HUES48 (cell line): ENCODE data around the gene EMD.

Source experiments
- H3K27ac ChIP-seq: one replicate; pipeline ENCODE4 v1.7.0; 2013; ENCODE audit warnings: low read depth, low read length, inconsistent platforms
- H3K27me3 ChIP-seq: 2 replicates; pipeline ENCODE4 v1.6.1; 2013; ENCODE audit warnings: mild to moderate bottlenecking, low read length; ENCODE audit not compliant: control insufficient read depth, insufficient read depth
- H3K36me3 ChIP-seq: 2 replicates; pipeline ENCODE4 v1.6.1; 2013; ENCODE audit warnings: low read length; ENCODE audit not compliant: control insufficient read depth, insufficient read depth
- H3K4me1 ChIP-seq: 2 replicates; pipeline ENCODE4 v1.6.1; 2013; ENCODE audit warnings: mild to moderate bottlenecking, low read length; ENCODE audit not compliant: control insufficient read depth, insufficient read depth
- H3K4me3 ChIP-seq: 2 replicates; pipeline ENCODE4 v1.5.1; 2013; ENCODE audit warnings: mild to moderate bottlenecking, low read depth, low read length
- H3K9ac ChIP-seq: 2 replicates; pipeline ENCODE4 v1.6.1; 2013; ENCODE audit warnings: mild to moderate bottlenecking, low read depth, low read length, moderate library complexity
- H3K9me3 ChIP-seq: 2 replicates; pipeline ENCODE4 v1.6.1; 2013; ENCODE audit warnings: low read length; ENCODE audit not compliant: control insufficient read depth, insufficient read depth

The EMD gene

GRCh38 chrX:154408659-154409221 lies 29.6 kb downstream of the EMD start:
- no peaks in the 10 kb centered on the region for H3K27me3 ChIP-seq
- H3K4me1 ChIP-seq: no peaks in the 10 kb centered on the region
- peak overlapping the region; percentile 42; the same call in 1 of the 2 replicates for H3K4me3 ChIP-seq
- H3K9ac ChIP-seq: no peak overlapping the region
- H3K27ac ChIP-seq: peak overlapping the region; percentile 69
- H3K36me3 ChIP-seq: peaks cover 4% of the 10 kb centered on the region; the same call in 1 of the 2 replicates
- peaks cover 32% of the 10 kb centered on the region for H3K9me3 ChIP-seq

- H3K27me3 ChIP-seq: no peaks in the 10 kb centered on the region
- H3K9ac ChIP-seq: no peak within 1 kb of the TSS
- H3K36me3 ChIP-seq: peaks cover 8% of the 10 kb centered on the region; the same call in 1 of the 2 replicates
- peak within 1 kb of the TSS; percentile 46; the same call in 1 of the 2 replicates for H3K4me3 ChIP-seq
- H3K27ac ChIP-seq: peak within 1 kb of the TSS; percentile 75
- H3K9me3 ChIP-seq: peaks cover 32% of the 10 kb centered on the region
- no peaks in the 10 kb centered on the region for H3K4me1 ChIP-seq
Observed at GRCh38 chrX:154409222-154409871, 30.3 kb downstream of the EMD start, which contains the start of gene DNASE1L1. DNASE1L1 (minus strand) TSS chrX:154409254; CDS start chrX:154405568, 3,686 bp downstream.

GRCh38 chrX:154411981-154412340 lies 32.9 kb downstream of the EMD start:
- peaks cover 8% of the 10 kb centered on the region; the same call in 1 of the 2 replicates for H3K36me3 ChIP-seq
- no peaks in the 10 kb centered on the region for H3K4me1 ChIP-seq
- H3K9ac ChIP-seq: peak overlapping the region; percentile 46; the same call in 1 of the 2 replicates
- peak overlapping the region; percentile 78 for H3K27ac ChIP-seq
- no peaks in the 10 kb centered on the region for H3K27me3 ChIP-seq
- peaks cover 30% of the 10 kb centered on the region for H3K9me3 ChIP-seq
- H3K4me3 ChIP-seq: peak overlapping the region; percentile 72

- Histone ChIP-seq H3K36me3 (peaks cover 8% of the 10 kb centered on the region; the same call in 1 of the 2 replicates), H3K9ac (no peak overlapping the region), H3K4me3 (peak overlapping the region; percentile 72), H3K9me3 (peaks cover 30% of the 10 kb centered on the region), H3K27ac (no peak overlapping the region), H3K4me1 (no peaks in the 10 kb centered on the region), H3K27me3 (no peaks in the 10 kb centered on the region)
Observed at GRCh38 chrX:154412468-154412867, 33.4 kb downstream of the EMD start.

GRCh38 chrX:154413142-154413541 lies 34.0 kb downstream of the EMD start:
- H3K9me3 ChIP-seq: peaks cover 30% of the 10 kb centered on the region
- no peaks in the 10 kb centered on the region for H3K4me1 ChIP-seq
- H3K27ac ChIP-seq: no peak overlapping the region
- H3K9ac ChIP-seq: no peak overlapping the region
- H3K27me3 ChIP-seq: no peaks in the 10 kb centered on the region
- peaks cover 8% of the 10 kb centered on the region; the same call in 1 of the 2 replicates for H3K36me3 ChIP-seq
- no peak overlapping the region for H3K4me3 ChIP-seq

GRCh38 chrX:154417157-154417556 lies 38.1 kb downstream of the EMD start:
- Histone ChIP-seq H3K27me3 (no peaks in the 10 kb centered on the region), H3K9me3 (peaks cover 47% of the 10 kb centered on the region), H3K9ac (no peak overlapping the region), H3K36me3 (peaks cover 8% of the 10 kb centered on the region; the same call in 1 of the 2 replicates), H3K27ac (no peak overlapping the region), H3K4me3 (no peak overlapping the region), H3K4me1 (no peaks in the 10 kb centered on the region)

GRCh38 chrX:154419189-154419588 lies 40.1 kb downstream of the EMD start:
- no peak overlapping the region for H3K27ac ChIP-seq
- no peak overlapping the region for H3K9ac ChIP-seq
- H3K36me3 ChIP-seq: no peaks in the 10 kb centered on the region; the same call in 1 of the 2 replicates
- peaks cover 34% of the 10 kb centered on the region for H3K9me3 ChIP-seq
- H3K4me3 ChIP-seq: no peak overlapping the region
- H3K4me1 ChIP-seq: no peaks in the 10 kb centered on the region
- no peaks in the 10 kb centered on the region for H3K27me3 ChIP-seq

- Histone ChIP-seq H3K9me3 (peaks cover 38% of the 10 kb centered on the region), H3K4me3 (no peak overlapping the region), H3K27me3 (no peaks in the 10 kb centered on the region), H3K27ac (no peak overlapping the region), H3K36me3 (no peaks in the 10 kb centered on the region; the same call in 1 of the 2 replicates), H3K4me1 (no peaks in the 10 kb centered on the region), H3K9ac (no peak overlapping the region)
Observed at GRCh38 chrX:154419688-154420401, 40.8 kb downstream of the EMD start.

GRCh38 chrX:154420402-154420756 lies 41.3 kb downstream of the EMD start:
- no peak overlapping the region for H3K4me3 ChIP-seq
- no peaks in the 10 kb centered on the region for H3K4me1 ChIP-seq
- no peak overlapping the region for H3K9ac ChIP-seq
- H3K27me3 ChIP-seq: no peaks in the 10 kb centered on the region
- peaks cover 38% of the 10 kb centered on the region for H3K9me3 ChIP-seq
- H3K36me3 ChIP-seq: no peaks in the 10 kb centered on the region; the same call in 1 of the 2 replicates
- H3K27ac ChIP-seq: no peak overlapping the region

GRCh38 chrX:154426916-154427770 lies 48.0 kb downstream of the EMD start:
- H3K4me1 ChIP-seq: peaks cover 3% of the 10 kb centered on the region; the same call in 1 of the 2 replicates

More at GRCh38 chrX:154426916-154427770, 48.0 kb downstream of the EMD start:
- H3K9me3 ChIP-seq: peaks cover 23% of the 10 kb centered on the region
- no peaks in the 10 kb centered on the region for H3K27me3 ChIP-seq
- H3K4me3 ChIP-seq: no peak overlapping the region
- no peak overlapping the region for H3K9ac ChIP-seq
- no peak overlapping the region for H3K27ac ChIP-seq
- 0 out of 2 replicates have a peak, but pooled peaks cover 5% of the 10 kb centered on the region for H3K36me3 ChIP-seq
